ENCODE measurements around the gene SSH2.
"Not testable (repeated sequence)": the region's sequence is repeated elsewhere in the genome, so short reads cannot be mapped to it uniquely, and the experiment has no call there.

Gene SSH2

DNA sequence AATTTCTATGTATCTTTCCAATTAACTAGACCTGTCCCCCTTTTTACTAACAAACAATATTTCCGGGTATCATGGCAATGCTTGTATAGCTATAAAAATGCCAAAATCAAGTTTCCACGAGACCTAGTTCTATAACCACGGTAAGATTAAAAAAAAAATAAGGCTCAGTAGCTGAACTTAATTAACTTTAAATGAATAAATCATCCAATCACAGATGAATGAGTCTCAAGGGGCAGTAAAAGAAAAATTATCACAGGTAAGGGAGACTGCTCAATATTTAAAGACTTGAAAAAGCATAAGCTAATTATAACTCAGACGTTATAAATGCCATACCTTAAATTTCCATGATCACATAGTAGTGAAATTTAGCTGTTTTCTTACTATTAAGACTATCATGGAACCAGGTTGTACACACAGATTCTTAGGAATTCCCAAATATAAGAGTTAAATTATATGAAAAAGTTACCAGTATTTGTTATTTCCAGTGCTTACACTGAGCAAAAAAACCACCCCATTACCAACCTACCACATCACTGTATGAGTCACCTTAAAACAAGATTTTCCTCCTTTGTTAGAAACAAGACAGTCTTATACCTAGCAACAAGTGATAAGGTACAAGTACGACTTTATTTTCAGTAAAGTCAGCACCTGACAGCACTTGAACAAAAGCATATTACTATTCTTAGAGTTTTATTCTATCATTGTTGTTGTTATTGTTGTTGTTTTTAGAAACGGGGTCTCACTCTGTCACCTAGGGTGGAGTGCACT is 20.6 kb downstream of the SSH2 start:
- no peak for DNase-seq
- H3K27me3 ChIP-seq (replicated peaks; ENCODE audit: control insufficient read depth, insufficient read depth, low read length, poor library complexity, severe bottlenecking) = no peaks in the 10 kb centered on the region
- no peak overlapping the region for H3K27ac ChIP-seq (ENCODE audit: insufficient read depth, low read length, poor library complexity, severe bottlenecking)
- no peaks in the 10 kb centered on the region for H3K36me3 ChIP-seq (ENCODE audit: control insufficient read depth, insufficient read depth, low read length)
- H3K9me3 ChIP-seq (ENCODE audit: control insufficient read depth, low read length) = no peaks in the 10 kb centered on the region
- H3K4me1 ChIP-seq (ENCODE audit: control insufficient read depth, insufficient read depth, low read length, poor library complexity, severe bottlenecking) = no peaks in the 10 kb centered on the region
- no peak overlapping the region for H3K4me3 ChIP-seq (ENCODE audit: insufficient read depth, low read depth, low read length, poor library complexity, severe bottlenecking)

DNA sequence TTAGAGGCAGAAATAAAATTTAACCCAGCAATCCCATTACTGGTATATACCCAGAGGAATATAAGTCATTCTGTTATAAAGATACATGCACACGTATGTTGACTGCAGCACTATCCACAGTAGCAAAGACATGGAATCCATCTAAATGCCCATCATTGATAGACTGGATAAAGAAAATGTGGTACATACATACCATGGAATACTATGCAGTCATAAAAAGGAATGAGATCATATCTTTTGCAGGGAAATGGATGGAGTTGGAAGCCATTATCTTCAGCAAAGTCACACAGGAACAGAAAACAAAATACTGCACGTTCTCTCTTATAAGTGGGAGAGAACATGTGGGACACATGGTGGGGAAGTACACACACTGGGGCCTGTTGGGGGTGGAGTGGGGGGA is 23.1 kb downstream of the SSH2 start:
- Histone ChIP-seq H3K36me3 (ENCODE audit: control insufficient read depth, insufficient read depth, low read length) (no peaks in the 10 kb centered on the region), H3K9me3 (ENCODE audit: control insufficient read depth, low read length) (no peaks in the 10 kb centered on the region), H3K4me3 (ENCODE audit: insufficient read depth, low read depth, low read length, poor library complexity, severe bottlenecking) (no peak overlapping the region), H3K4me1 (ENCODE audit: control insufficient read depth, insufficient read depth, low read length, poor library complexity, severe bottlenecking) (no peaks in the 10 kb centered on the region), H3K27me3 (replicated peaks; ENCODE audit: control insufficient read depth, insufficient read depth, low read length, poor library complexity, severe bottlenecking) (no peaks in the 10 kb centered on the region), H3K27ac (ENCODE audit: insufficient read depth, low read length, poor library complexity, severe bottlenecking) (no peak overlapping the region)
- DNase-seq = no peak

DNA sequence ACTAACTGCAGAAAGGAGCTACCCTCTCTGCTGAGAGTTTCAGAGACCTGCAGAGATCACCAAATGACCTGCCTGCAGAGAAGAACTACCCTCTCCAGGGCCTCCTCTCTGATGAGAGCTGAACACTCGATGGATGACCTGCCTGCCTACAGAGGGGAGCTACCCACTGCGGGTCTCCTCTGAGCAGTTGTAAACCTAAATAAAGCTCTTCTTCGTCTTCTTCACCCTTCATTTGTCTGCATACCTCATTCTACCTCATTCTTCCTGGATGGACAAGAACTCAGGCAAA is 24.2 kb downstream of the SSH2 start:
- H3K4me3 ChIP-seq (ENCODE audit: insufficient read depth, low read depth, low read length, poor library complexity, severe bottlenecking) = no peak overlapping the region
- H3K27ac ChIP-seq (ENCODE audit: insufficient read depth, low read length, poor library complexity, severe bottlenecking) = no peak overlapping the region
- H3K4me1 ChIP-seq (ENCODE audit: control insufficient read depth, insufficient read depth, low read length, poor library complexity, severe bottlenecking) = peaks cover 3% of the 10 kb centered on the region
- no peaks in the 10 kb centered on the region for H3K9me3 ChIP-seq (ENCODE audit: control insufficient read depth, low read length)
- DNase-seq = no peak
- H3K27me3 ChIP-seq (replicated peaks; ENCODE audit: control insufficient read depth, insufficient read depth, low read length, poor library complexity, severe bottlenecking) = no peaks in the 10 kb centered on the region
- H3K36me3 ChIP-seq (ENCODE audit: control insufficient read depth, insufficient read depth, low read length) = no peaks in the 10 kb centered on the region

DNA sequence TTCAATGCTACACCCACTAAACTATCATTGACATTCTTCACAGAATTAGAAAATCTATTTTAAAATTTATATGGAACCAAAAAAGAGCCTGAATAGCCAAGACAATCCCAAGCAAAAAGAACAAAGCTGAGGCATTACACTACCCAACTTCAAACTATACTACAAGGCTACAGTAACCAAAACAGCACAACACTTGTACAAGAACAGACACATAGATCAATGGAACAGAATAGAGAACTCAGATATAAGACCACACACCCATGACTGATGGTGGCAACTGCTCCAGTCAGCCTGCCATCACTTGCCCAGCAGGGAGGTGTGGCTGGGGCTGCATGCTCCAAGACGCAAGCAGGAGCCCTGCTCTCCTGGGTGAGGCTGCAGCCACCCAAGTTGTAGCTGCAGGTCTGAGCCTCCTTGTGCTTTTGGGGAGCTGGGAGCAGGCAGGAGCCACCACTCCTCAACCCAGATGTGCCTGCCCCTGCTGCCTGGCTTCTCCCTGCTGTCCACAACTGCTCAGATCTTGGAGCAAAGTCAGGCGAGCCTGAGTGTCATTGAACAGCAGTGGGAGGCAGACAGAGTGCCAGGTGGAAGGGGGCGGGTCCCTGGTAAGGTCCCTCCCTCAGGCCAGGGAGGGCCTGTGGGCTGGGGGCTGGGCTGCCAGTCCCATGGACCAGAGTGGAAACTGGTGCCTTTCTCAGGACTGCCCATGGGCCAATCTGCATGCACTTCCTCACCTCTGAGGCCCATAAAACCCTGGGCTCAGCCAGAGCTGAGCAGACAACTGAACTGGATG is 24.7 kb downstream of the SSH2 start:
- Histone ChIP-seq H3K27ac (ENCODE audit: insufficient read depth, low read length, poor library complexity, severe bottlenecking) (no peak overlapping the region), H3K27me3 (replicated peaks; ENCODE audit: control insufficient read depth, insufficient read depth, low read length, poor library complexity, severe bottlenecking) (no peaks in the 10 kb centered on the region), H3K4me1 (ENCODE audit: control insufficient read depth, insufficient read depth, low read length, poor library complexity, severe bottlenecking) (peaks cover 3% of the 10 kb centered on the region), H3K9me3 (ENCODE audit: control insufficient read depth, low read length) (no peaks in the 10 kb centered on the region), H3K4me3 (ENCODE audit: insufficient read depth, low read depth, low read length, poor library complexity, severe bottlenecking) (no peak overlapping the region), H3K36me3 (ENCODE audit: control insufficient read depth, insufficient read depth, low read length) (no peaks in the 10 kb centered on the region)
- DNase-seq = no peak

DNA sequence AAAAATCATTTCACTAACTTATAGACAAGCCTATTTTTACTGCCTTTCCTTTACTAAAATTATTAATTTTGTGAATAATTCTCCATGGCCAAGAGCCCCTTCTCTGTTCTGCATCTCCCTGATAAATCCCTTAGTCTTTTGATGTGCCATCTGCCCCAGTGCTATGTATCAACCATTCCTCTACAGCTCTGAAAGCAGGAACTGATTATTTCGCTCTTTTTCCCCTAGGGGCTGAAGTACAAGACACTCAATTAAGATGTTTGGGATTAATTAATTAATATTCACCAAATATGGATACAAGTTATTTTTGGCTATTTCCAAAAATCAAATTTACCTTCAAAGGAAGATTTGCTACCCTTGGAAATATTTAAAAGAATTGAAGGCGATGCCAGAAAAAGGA is 26.6 kb downstream of the SSH2 start:
- H3K4me3 ChIP-seq (ENCODE audit: insufficient read depth, low read depth, low read length, poor library complexity, severe bottlenecking) = no peak overlapping the region
- H3K4me1 ChIP-seq (ENCODE audit: control insufficient read depth, insufficient read depth, low read length, poor library complexity, severe bottlenecking) = peaks cover 3% of the 10 kb centered on the region
- no peaks in the 10 kb centered on the region for H3K36me3 ChIP-seq (ENCODE audit: control insufficient read depth, insufficient read depth, low read length)
- H3K27ac ChIP-seq (ENCODE audit: insufficient read depth, low read length, poor library complexity, severe bottlenecking) = no peak overlapping the region
- no peak for DNase-seq
- H3K9me3 ChIP-seq (ENCODE audit: control insufficient read depth, low read length) = no peaks in the 10 kb centered on the region
- no peaks in the 10 kb centered on the region for H3K27me3 ChIP-seq (replicated peaks; ENCODE audit: control insufficient read depth, insufficient read depth, low read length, poor library complexity, severe bottlenecking)

DNA sequence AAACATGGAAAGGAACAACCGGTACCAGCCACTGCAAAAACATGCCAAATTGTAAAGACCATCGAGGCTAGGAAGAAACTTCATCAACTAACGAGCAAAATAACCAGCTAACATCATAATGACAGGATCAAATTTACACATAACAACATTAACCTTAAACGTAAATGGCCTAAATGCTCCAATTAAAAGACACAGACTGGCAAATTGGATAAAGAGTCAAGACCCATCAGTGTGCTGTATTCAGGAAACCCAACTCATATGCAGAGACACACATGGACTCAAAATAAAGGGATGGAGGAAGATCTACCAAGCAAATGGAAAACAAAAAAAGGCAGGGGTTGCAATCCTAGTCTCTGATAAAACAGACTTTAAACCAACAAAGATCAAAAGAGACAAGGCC is 32.9 kb downstream of the SSH2 start:
- DNase-seq; H3K9me3 ChIP-seq (ENCODE audit: control insufficient read depth, low read length); H3K4me1 ChIP-seq (ENCODE audit: control insufficient read depth, insufficient read depth, low read length, poor library complexity, severe bottlenecking); H3K27ac ChIP-seq (ENCODE audit: insufficient read depth, low read length, poor library complexity, severe bottlenecking); H3K36me3 ChIP-seq (ENCODE audit: control insufficient read depth, insufficient read depth, low read length); H3K27me3 ChIP-seq (replicated peaks; ENCODE audit: control insufficient read depth, insufficient read depth, low read length, poor library complexity, severe bottlenecking); H3K4me3 ChIP-seq (ENCODE audit: insufficient read depth, low read depth, low read length, poor library complexity, severe bottlenecking): not testable (repeated sequence)

DNA sequence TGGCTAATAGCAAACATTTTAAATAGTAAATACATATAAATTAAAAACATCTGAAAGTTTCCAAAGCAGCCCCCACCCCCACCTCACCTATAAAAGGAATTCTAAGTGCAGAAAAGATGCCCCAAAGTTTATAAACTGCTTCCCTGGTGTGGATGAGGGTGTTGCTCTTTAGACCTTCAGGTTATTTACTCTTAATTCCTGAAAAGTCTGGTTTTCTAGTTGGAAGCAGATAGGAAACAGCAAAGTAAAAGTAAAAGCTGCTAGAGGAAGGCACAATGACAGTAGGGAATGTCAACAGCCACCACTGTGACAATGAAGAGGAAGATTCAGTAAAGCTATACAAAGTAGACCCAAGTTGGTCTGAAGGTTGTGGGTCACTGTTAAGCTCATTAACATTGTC is 37.8 kb downstream of the SSH2 start:
- Histone ChIP-seq H3K27me3 (replicated peaks; ENCODE audit: control insufficient read depth, insufficient read depth, low read length, poor library complexity, severe bottlenecking) (no peaks in the 10 kb centered on the region), H3K4me1 (ENCODE audit: control insufficient read depth, insufficient read depth, low read length, poor library complexity, severe bottlenecking) (no peaks in the 10 kb centered on the region), H3K9me3 (ENCODE audit: control insufficient read depth, low read length) (no peaks in the 10 kb centered on the region), H3K36me3 (ENCODE audit: control insufficient read depth, insufficient read depth, low read length) (no peaks in the 10 kb centered on the region), H3K27ac (ENCODE audit: insufficient read depth, low read length, poor library complexity, severe bottlenecking) (no peak overlapping the region), H3K4me3 (ENCODE audit: insufficient read depth, low read depth, low read length, poor library complexity, severe bottlenecking) (no peak overlapping the region)
- DNase-seq = no peak

DNA sequence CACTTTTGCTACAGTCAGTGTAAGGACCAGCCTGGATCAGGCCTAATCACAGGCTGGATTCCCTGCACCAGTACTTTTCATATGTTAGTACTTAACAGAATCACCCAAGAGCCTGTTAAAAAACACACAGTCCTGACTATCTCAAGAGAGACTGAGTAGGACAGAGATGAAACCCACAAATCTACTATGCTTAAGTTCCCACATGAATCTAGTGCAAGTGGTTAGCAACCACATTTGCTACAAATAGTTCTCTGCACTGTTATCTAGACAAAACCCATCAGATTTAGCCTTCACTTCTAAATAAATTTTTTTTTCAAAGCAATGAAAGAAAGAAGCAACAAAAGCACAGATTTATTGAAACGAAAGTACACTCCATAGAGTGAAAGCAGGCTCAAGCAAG is 38.9 kb downstream of the SSH2 start:
- Histone ChIP-seq H3K36me3 (ENCODE audit: control insufficient read depth, insufficient read depth, low read length) (no peaks in the 10 kb centered on the region), H3K4me3 (ENCODE audit: insufficient read depth, low read depth, low read length, poor library complexity, severe bottlenecking) (no peak overlapping the region), H3K27me3 (replicated peaks; ENCODE audit: control insufficient read depth, insufficient read depth, low read length, poor library complexity, severe bottlenecking) (no peaks in the 10 kb centered on the region), H3K9me3 (ENCODE audit: control insufficient read depth, low read length) (no peaks in the 10 kb centered on the region), H3K27ac (ENCODE audit: insufficient read depth, low read length, poor library complexity, severe bottlenecking) (no peak overlapping the region), H3K4me1 (ENCODE audit: control insufficient read depth, insufficient read depth, low read length, poor library complexity, severe bottlenecking) (no peaks in the 10 kb centered on the region)
- DNase-seq = no peak

DNA sequence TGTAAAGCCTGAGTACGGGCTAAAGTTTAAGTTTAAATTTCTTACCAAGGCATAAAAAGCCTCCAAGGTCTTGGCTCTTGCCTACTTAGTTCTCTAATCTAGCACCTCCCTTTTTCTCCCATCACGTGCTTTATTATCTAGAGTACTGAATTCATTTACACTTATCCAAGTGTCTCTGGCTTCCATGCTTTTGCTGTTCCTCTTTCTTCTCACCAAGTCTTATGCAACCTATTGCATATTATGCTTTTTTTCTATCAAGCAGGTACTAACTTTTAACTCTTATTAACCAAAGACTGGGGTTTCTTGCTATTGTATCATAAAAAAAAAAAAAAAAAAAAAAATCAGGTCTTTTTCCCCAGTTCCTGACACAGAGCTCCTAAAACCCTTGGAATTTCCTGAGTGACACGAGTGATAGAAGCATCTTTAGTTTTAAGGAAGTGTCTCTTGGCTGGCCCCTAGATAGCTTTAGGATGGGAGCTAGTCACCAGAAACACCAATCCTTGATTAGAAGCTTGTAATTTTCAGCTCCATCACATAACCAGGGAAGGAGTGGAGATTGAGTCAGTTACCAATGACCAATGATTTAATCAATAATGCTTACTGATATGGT is 44.9 kb downstream of the SSH2 start:
- Histone ChIP-seq H3K36me3 (ENCODE audit: control insufficient read depth, insufficient read depth, low read length) (no peaks in the 10 kb centered on the region), H3K27me3 (replicated peaks; ENCODE audit: control insufficient read depth, insufficient read depth, low read length, poor library complexity, severe bottlenecking) (no peaks in the 10 kb centered on the region), H3K9me3 (ENCODE audit: control insufficient read depth, low read length) (no peaks in the 10 kb centered on the region), H3K27ac (ENCODE audit: insufficient read depth, low read length, poor library complexity, severe bottlenecking) (no peak overlapping the region), H3K4me1 (ENCODE audit: control insufficient read depth, insufficient read depth, low read length, poor library complexity, severe bottlenecking) (no peaks in the 10 kb centered on the region), H3K4me3 (ENCODE audit: insufficient read depth, low read depth, low read length, poor library complexity, severe bottlenecking) (no peak overlapping the region)
- DNase-seq = no peak

DNA sequence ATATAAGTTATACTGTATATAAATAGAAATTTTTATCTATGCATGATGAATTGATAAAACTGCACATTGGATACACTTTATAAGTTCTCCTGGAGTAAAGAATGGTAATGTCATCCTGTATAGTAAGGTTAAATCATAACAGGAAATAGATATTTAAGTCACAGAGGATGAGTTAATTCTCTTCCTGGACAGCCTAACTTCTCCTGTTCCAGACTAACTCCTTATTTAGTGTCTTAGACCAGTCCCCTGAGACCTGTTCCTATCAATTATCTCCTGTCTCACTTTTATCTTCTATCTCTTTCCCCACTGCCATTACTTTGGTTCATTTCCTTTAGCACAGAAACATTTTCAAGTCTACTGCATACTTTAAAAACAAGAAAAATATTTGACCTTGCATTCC is 46.5 kb downstream of the SSH2 start:
- Histone ChIP-seq H3K9me3 (ENCODE audit: control insufficient read depth, low read length) (no peaks in the 10 kb centered on the region), H3K27me3 (replicated peaks; ENCODE audit: control insufficient read depth, insufficient read depth, low read length, poor library complexity, severe bottlenecking) (no peaks in the 10 kb centered on the region), H3K4me1 (ENCODE audit: control insufficient read depth, insufficient read depth, low read length, poor library complexity, severe bottlenecking) (no peaks in the 10 kb centered on the region), H3K27ac (ENCODE audit: insufficient read depth, low read length, poor library complexity, severe bottlenecking) (no peak overlapping the region), H3K4me3 (ENCODE audit: insufficient read depth, low read depth, low read length, poor library complexity, severe bottlenecking) (no peak overlapping the region), H3K36me3 (ENCODE audit: control insufficient read depth, insufficient read depth, low read length) (no peaks in the 10 kb centered on the region)
- DNase-seq = no peak
